Vagina (tissue), 2 donors: ENCODE measurements around the gene PRDM15. TPM values are rescaled to one million over a fixed set of nuclear protein-coding genes. Genes with fewer than 3 reads are reported as not detected.

Source experiments
- DNase-seq, 2 donors: peaks; one replicate each; pipeline ENCODE4 v3.0.0-alpha.2; 2017; ENCODE audit errors: extremely low spot score in 2 of 2
- H3K27ac ChIP-seq: fragments of 200-600 bp; sonication (generic); one replicate; pipeline ENCODE4 v1.5.1; 2019
- H3K27me3 ChIP-seq: fragments of 200-600 bp; sonication (generic); one replicate; pipeline ENCODE4 v1.5.1; 2019
- H3K36me3 ChIP-seq, 2 donors: fragments of 200-600 bp; sonication (generic); one replicate each; pipeline ENCODE4 v1.5.1; 2017 to 2019
- H3K4me1 ChIP-seq: fragments of 200-600 bp; sonication (generic); one replicate; pipeline ENCODE4 v1.5.1; 2019
- H3K4me3 ChIP-seq, 2 donors: fragments of 200-600 bp; sonication (generic); 1 replicate in 1 of 2; 2 replicates in 1 of 2; pipeline ENCODE4 v1.5.1; 2016 to 2019
- H3K9me3 ChIP-seq: fragments of 200-600 bp; sonication (generic); one replicate; pipeline ENCODE4 v1.5.1; 2019
- POLR2A ChIP-seq, 2 donors: fragments of 450-650 bp; IDR thresholded peaks; one replicate each; pipeline ENCODE4 v1.6.1; 2017; ENCODE audit warnings: antibody characterized with exemption in 2 of 2, mild to moderate bottlenecking in 2 of 2, moderate library complexity in 2 of 2
- POLR2AphosphoS5 ChIP-seq, 2 donors: sonication (generic); formaldehyde crosslinking; IDR thresholded peaks; one replicate each; pipeline ENCODE4 v1.9.0; 2017; ENCODE audit warnings: antibody characterized with exemption in 2 of 2, mild to moderate bottlenecking in 2 of 2, low read depth in 1 of 2; ENCODE audit not compliant: insufficient read depth in 1 of 2
- intact Hi-C: fragments of 100-400 bp; cut with DNase I; formaldehyde crosslinking; loops from one replicate; pipeline ENCODE4 v1.15.1; 2023
- total RNA-seq: library from RNA; depleted of rRNA; stranded (reverse); fragments of >200 nt; gene quantifications from one replicate; pipeline ENCODE4 v1.2.3, GENCODE V29; 2016
- TF ChIP-seq, protein P1 (sequence below), 3 experiments: fragments of 450-650 bp in 2 of 3; fragments of 200-600 bp in 1 of 3; sonication (generic) in 1 of 3; IDR thresholded peaks; one replicate each; pipeline ENCODE4 v1.5.1; 2017 to 2019; ENCODE audit warnings: antibody characterized with exemption in 3 of 3, mild to moderate bottlenecking in 2 of 3, moderate library complexity in 2 of 3

PRDM15 gene
- total RNA-seq, 1 donor from 2014 or later = 31.2 TPM

DNA sequence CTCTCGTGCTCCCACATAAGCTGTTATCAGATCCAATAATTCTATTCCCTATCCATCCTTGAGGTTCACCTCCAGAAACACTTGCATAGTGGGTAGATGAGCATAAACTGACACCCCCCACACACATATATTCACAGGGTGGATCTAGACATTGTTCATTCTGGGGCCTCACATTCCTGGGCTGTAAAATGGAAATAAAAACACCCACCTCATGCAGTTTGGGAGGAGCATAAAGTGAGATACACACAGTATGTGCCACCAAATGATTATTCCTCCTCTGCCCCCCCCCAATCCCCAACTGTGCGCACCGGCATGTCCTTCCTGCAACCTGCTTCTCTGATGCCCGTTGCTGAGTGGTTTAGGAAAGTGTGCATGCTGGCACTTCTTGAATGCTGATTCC lies 17.9 kb downstream of the PRDM15 start:
- H3K36me3 ChIP-seq = peaks cover 0 to 16% of the 10 kb centered on the region in 2 donors
- H3K27me3 ChIP-seq = no peaks in the 10 kb centered on the region
- no peak for DNase-seq
- no peaks in the 10 kb centered on the region for H3K9me3 ChIP-seq
- no peak overlapping the region for H3K4me3 ChIP-seq
- H3K27ac ChIP-seq = no peak overlapping the region
- intact Hi-C loops = no loop called here
- TF ChIP-seq, protein P1, sequence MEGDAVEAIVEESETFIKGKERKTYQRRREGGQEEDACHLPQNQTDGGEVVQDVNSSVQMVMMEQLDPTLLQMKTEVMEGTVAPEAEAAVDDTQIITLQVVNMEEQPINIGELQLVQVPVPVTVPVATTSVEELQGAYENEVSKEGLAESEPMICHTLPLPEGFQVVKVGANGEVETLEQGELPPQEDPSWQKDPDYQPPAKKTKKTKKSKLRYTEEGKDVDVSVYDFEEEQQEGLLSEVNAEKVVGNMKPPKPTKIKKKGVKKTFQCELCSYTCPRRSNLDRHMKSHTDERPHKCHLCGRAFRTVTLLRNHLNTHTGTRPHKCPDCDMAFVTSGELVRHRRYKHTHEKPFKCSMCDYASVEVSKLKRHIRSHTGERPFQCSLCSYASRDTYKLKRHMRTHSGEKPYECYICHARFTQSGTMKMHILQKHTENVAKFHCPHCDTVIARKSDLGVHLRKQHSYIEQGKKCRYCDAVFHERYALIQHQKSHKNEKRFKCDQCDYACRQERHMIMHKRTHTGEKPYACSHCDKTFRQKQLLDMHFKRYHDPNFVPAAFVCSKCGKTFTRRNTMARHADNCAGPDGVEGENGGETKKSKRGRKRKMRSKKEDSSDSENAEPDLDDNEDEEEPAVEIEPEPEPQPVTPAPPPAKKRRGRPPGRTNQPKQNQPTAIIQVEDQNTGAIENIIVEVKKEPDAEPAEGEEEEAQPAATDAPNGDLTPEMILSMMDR (IDR thresholded peaks at IDR 0.05) = no peak
- no peak for TF ChIP-seq POLR2A (IDR thresholded peaks at IDR 0.05)
- TF ChIP-seq POLR2AphosphoS5 (IDR thresholded peaks at IDR 0.05; ENCODE audit: insufficient read depth in 1 of 2, low read depth in 1 of 2) = no peak
- H3K4me1 ChIP-seq = peaks cover 11% of the 10 kb centered on the region

DNA sequence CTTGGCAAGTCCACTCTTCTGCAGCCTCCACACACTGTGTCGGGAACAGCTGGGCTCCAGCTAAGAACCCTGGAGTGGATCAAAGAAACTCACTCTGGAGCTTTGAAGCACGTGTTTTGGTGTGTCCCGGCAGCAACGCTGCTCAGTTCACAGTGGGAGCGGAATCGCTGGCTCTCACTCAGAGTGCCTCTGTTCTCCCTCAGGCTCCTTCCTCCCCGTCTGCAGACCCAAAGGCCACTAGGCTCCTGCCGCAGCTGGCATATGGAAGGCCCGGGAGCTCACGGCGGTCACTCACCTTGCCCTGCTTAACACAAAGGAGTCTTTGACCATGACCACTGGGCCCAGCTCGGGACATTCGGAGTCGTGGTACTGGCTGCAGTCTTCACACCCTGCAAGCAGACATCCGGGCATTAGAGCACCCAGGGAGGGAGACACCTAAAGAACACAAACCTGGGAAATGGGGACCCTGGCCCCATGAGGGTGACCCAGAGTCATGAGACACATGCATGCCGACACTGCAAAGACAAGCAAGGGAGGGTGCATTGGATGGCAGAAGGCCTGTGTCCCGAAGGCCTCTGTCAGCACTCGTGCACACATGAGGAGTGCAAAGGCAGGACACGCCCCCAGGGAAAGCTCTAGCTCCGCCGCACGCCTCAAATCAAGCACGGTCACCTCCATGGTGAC lies 19.7 kb downstream of the PRDM15 start:
- TF ChIP-seq POLR2AphosphoS5 (IDR thresholded peaks at IDR 0.05; ENCODE audit: insufficient read depth in 1 of 2, low read depth in 1 of 2) (no peak), POLR2A (IDR thresholded peaks at IDR 0.05) (no peak)
- TF ChIP-seq, protein P1 (IDR thresholded peaks at IDR 0.05) = no peak
- H3K27me3 ChIP-seq = no peaks in the 10 kb centered on the region
- no peak overlapping the region for H3K27ac ChIP-seq
- no peak overlapping the region for H3K4me3 ChIP-seq
- H3K9me3 ChIP-seq = no peaks in the 10 kb centered on the region
- peaks cover 11% of the 10 kb centered on the region for H3K4me1 ChIP-seq
- DNase-seq = no peak
- intact Hi-C loops = no loop called here
- H3K36me3 ChIP-seq = peaks cover 0 to 28% of the 10 kb centered on the region in 2 donors

DNA sequence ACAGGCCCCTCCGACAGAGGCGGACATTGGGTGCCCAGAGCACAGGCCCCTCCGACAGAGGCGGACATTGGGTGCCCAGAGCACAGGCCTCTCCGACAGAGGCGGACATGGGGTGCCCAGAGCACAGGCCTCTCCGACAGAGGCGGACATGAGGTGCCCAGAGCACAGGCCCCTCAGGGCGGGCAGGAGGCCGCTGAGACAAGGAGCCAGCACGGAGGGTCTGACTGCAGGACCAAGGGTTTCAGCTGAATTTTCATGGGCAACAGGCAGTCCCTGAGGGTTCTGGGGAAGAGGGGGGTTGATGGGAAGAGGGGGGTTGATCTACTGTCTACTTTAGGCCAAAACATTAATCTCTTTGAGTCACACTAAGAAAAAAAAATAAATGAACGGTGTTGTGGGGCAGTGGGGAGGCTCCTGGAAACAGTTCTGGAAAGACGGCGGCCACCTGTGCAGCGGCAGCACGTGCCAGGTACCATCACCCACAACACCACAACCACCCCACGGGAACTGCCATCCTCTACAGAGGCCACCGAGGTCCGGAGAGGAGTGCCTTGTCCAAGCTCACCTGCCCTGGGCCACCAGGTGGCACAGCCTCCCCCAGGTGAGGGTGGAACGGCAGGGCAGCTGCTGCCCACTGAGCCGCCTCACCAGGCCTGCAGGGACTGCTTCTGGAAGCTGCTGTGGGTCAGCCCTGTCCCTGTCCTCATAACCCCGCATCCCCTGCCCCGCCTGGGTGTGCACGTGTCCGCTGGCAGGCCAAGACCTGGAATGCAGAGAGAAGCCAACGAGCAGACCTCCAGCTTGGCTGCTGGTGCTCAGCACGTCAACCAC lies 20.5 kb downstream of the PRDM15 start:
- H3K4me1 ChIP-seq = peaks cover 9% of the 10 kb centered on the region
- intact Hi-C loops = no loop called here
- no peak overlapping the region for H3K4me3 ChIP-seq
- H3K9me3 ChIP-seq = no peaks in the 10 kb centered on the region
- DNase-seq = no peak
- no peaks in the 10 kb centered on the region for H3K27me3 ChIP-seq
- H3K36me3 ChIP-seq = peaks cover 0 to 34% of the 10 kb centered on the region in 2 donors
- H3K27ac ChIP-seq = no peak overlapping the region
- no peak for TF ChIP-seq POLR2AphosphoS5 (IDR thresholded peaks at IDR 0.05; ENCODE audit: insufficient read depth in 1 of 2, low read depth in 1 of 2)
- TF ChIP-seq, protein P1 (IDR thresholded peaks at IDR 0.05) = no peak
- no peak for TF ChIP-seq POLR2A (IDR thresholded peaks at IDR 0.05)

DNA sequence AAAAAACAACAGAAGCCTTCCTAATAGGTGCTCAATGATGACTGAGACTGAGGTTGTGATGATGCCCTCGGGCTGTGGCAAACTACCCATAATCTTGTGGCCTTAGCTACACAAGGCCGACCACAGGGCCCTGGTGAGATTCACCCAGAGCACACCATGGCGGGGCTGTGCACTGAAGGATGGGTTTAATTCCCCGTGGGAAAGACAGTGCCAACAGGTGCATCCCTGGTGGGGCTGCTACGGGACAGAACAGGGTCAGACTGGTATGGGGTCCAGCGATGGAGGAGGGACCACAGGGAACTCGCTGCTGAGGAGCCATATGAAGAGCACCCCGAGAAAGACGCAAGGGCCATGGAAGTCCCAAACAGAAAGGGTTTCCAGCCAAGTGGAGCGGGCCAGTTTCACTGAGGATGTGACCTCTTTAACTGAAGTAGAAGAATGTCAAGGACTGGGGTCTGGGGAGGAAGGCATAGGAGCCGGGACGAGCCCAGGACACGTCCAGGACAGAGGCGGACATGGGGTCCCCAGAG lies 21.3 kb downstream of the PRDM15 start:
- no peak overlapping the region for H3K4me3 ChIP-seq
- TF ChIP-seq, protein P1 (IDR thresholded peaks at IDR 0.05) = no peak
- no peak for TF ChIP-seq POLR2AphosphoS5 (IDR thresholded peaks at IDR 0.05; ENCODE audit: insufficient read depth in 1 of 2, low read depth in 1 of 2)
- no peak for TF ChIP-seq POLR2A (IDR thresholded peaks at IDR 0.05)
- intact Hi-C loops = no loop called here
- H3K9me3 ChIP-seq = no peaks in the 10 kb centered on the region
- no peaks in the 10 kb centered on the region for H3K27me3 ChIP-seq
- H3K27ac ChIP-seq = no peak overlapping the region
- no peak for DNase-seq
- peaks cover under 1% of the 10 kb centered on the region for H3K4me1 ChIP-seq
- peaks cover 0 to 40% of the 10 kb centered on the region in 2 donors for H3K36me3 ChIP-seq
